ENCODE measurements around the gene CLPTM1. TPM values are rescaled to one million over a fixed set of nuclear protein-coding genes. Genes with fewer than 3 reads are reported as not detected.

Gene CLPTM1
- total RNA-seq, 4 donors from 2014 or later = 30.6 to 99.5 (median 64.2) TPM

- intact Hi-C loops (cut with DNase I; ENCODE audit: low total_unique reads) = no loop called here
- no peak for TF ChIP-seq CTCF (IDR thresholded peaks at IDR 0.05)
- TF ChIP-seq POLR2A (IDR thresholded peaks at IDR 0.05) = no peak
- H3K9me3 ChIP-seq = no peaks in the 10 kb centered on the region
- H3K4me1 ChIP-seq = peaks cover 0 to 3% of the 10 kb centered on the region in 2 donors
- H3K27ac ChIP-seq = no peak overlapping the region
- H3K4me3 ChIP-seq = no peak overlapping the region
- no peak for DNase-seq
- no peaks in the 10 kb centered on the region for H3K27me3 ChIP-seq
- H3K36me3 ChIP-seq = no peaks in the 10 kb centered on the region
These were observed 8.1 kb upstream of the CLPTM1 start for GRCh38 chr19:44947041-44947581.

GRCh38 chr19:44948237-44948636, 6.9 kb upstream of the CLPTM1 start:
- H3K27ac ChIP-seq = no peak overlapping the region
- no peaks in the 10 kb centered on the region for H3K36me3 ChIP-seq
- intact Hi-C loops (cut with DNase I; ENCODE audit: low total_unique reads) = no loop called here
- TF ChIP-seq POLR2A (IDR thresholded peaks at IDR 0.05) (no peak), CTCF (IDR thresholded peaks at IDR 0.05) (no peak)
- H3K4me3 ChIP-seq = no peak overlapping the region
- no peaks in the 10 kb centered on the region for H3K27me3 ChIP-seq
- no peak for DNase-seq
- H3K9me3 ChIP-seq = no peaks in the 10 kb centered on the region
- peaks cover 0 to 3% of the 10 kb centered on the region in 2 donors for H3K4me1 ChIP-seq

GRCh38 chr19:44948763-44949374, 6.3 kb upstream of the CLPTM1 start:
- intact Hi-C loops (cut with DNase I; ENCODE audit: low total_unique reads) = no loop called here
- H3K27me3 ChIP-seq = no peaks in the 10 kb centered on the region
- H3K36me3 ChIP-seq = no peaks in the 10 kb centered on the region
- DNase-seq = no peak
- H3K27ac ChIP-seq = no peak overlapping the region
- H3K9me3 ChIP-seq = no peaks in the 10 kb centered on the region
- no peak overlapping the region for H3K4me3 ChIP-seq
- peaks cover 0 to 4% of the 10 kb centered on the region in 2 donors for H3K4me1 ChIP-seq
- TF ChIP-seq CTCF (IDR thresholded peaks at IDR 0.05) (no peak), POLR2A (IDR thresholded peaks at IDR 0.05) (no peak)

- H3K4me3 ChIP-seq = no peak overlapping the region
- intact Hi-C loops (cut with DNase I; ENCODE audit: low total_unique reads) = no loop called here
- peaks cover 0 to 10% of the 10 kb centered on the region in 2 donors for H3K4me1 ChIP-seq
- no peak overlapping the region for H3K27ac ChIP-seq
- TF ChIP-seq CTCF (IDR thresholded peaks at IDR 0.05) (no peak), POLR2A (IDR thresholded peaks at IDR 0.05) (no peak)
- no peak for DNase-seq
- H3K27me3 ChIP-seq = no peaks in the 10 kb centered on the region
- no peaks in the 10 kb centered on the region for H3K9me3 ChIP-seq
- no peaks in the 10 kb centered on the region for H3K36me3 ChIP-seq
These were observed 5.6 kb upstream of the CLPTM1 start for GRCh38 chr19:44949550-44949949.
